GM12872 (cell line): ENCODE measurements around the gene NLGN2.

Experiments used
- TF ChIP-seq, protein P1 (sequence below): IDR thresholded peaks from 3 replicates; pipeline ENCODE4 v1.5.1; 2011; ENCODE audit warnings: low read depth, mild to moderate bottlenecking, low read length, moderate library complexity; ENCODE audit not compliant: insufficient read depth

Gene NLGN2

GRCh38 chr17:7407485-7408251 lies at the start of gene NLGN2:
Gene NLGN2, plus strand, starts transcription at chr17:7407845. Its CDS starts 411 bp downstream, at chr17:7408256.
- TF ChIP-seq, protein P1, sequence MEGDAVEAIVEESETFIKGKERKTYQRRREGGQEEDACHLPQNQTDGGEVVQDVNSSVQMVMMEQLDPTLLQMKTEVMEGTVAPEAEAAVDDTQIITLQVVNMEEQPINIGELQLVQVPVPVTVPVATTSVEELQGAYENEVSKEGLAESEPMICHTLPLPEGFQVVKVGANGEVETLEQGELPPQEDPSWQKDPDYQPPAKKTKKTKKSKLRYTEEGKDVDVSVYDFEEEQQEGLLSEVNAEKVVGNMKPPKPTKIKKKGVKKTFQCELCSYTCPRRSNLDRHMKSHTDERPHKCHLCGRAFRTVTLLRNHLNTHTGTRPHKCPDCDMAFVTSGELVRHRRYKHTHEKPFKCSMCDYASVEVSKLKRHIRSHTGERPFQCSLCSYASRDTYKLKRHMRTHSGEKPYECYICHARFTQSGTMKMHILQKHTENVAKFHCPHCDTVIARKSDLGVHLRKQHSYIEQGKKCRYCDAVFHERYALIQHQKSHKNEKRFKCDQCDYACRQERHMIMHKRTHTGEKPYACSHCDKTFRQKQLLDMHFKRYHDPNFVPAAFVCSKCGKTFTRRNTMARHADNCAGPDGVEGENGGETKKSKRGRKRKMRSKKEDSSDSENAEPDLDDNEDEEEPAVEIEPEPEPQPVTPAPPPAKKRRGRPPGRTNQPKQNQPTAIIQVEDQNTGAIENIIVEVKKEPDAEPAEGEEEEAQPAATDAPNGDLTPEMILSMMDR: no peak

DNA sequence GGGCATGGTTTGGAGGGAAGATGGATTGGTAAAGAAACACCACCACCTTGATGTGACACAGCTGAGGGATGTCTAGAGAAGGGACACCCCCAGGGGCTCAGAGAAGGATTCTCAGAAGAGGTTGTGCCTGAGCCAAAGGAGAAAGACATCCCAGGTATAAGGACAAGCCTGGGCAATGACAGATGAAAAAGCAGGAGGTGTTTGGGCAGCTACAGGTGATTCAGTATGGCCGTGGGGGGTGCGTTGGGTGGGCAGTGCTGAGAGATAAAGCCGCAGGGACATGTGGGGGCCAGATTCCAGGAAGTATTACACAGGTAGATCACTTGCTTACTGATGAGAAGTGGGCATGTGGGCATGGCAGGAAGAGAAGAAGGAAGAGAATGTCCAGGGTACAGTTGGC lies 45.7 kb upstream of the NLGN2 start:
- TF ChIP-seq, protein P1: no peak

DNA sequence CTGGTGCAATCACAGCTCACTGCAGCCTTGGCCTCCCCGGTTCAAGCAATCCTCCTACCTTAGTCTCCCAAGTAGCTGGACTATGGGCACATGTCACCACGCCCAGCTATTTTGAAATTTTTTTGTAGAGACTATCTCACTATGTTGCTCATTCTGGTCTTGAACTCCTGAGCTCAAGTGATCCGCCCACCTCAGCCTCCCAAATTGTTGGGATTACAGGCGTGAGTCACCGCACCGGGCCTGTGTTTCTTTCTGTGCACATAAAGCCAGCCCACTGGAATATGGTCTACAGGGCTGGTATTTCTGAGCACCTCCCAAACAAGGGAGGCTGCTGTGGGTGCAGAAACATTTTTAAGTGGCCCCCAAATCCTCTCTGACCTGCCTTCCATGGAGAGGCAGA lies 44.3 kb upstream of the NLGN2 start:
- TF ChIP-seq, protein P1: no peak

- TF ChIP-seq, protein P1: no peak
Observed at GRCh38 chr17:7367083-7367482, 40.6 kb upstream of the NLGN2 start.

DNA sequence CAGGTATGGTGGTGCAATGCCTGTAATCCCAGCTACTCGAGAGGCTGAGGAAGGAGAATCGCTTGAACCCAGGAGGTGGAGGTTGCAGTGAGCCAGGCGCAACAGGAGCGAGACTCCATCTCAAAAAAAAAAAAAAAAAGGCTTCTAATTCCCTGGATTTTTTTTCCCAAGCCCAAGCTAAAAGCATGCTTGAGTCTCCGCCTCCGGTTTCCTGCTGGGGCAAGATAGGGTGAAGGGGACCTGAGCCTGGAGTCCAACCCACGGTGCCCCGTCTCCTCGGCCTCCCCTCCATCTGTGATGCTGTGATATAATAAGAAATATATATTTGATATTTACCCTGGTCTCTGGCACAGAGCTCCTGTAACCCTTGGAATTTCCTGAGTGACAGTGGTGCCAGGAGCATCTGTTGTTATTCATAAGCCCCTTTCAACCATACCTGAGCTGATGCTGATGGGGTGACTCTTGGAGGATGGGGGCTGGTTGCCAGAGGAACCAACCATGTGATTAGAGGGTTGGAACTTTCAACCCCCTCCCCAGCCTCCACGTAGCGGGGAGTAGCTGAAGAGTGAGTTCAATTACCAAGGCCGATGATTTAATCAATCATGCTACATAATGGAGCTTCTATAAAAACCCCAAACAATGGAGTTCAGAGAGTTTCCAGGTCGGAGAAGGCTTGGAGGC lies 39.6 kb upstream of the NLGN2 start:
- TF ChIP-seq, protein P1: no peak

DNA sequence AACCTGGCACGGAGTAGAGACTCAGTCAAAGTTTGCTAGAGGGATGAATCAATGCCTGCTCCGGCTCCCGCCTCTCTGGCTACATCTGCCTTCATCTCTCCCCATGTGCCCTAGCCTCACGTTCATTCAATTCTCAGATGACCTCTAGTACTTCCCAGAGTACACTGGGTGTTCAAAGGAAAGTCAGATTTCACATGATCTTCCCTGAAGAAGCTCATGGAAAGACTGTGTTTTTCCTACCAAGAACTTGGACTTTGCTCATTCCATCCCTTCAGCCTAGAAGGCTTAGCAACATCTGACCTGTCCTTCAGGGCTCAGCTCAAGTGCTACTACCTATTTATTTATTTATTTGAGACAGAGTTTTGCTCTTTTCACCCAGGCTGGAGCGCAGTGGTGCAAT lies 37.8 kb upstream of the NLGN2 start:
- TF ChIP-seq, protein P1: no peak

- TF ChIP-seq, protein P1: no peak
Observed at GRCh38 chr17:7370853-7371252, 36.8 kb upstream of the NLGN2 start.
